GM18511 (cell line): ENCODE measurements around the gene MAX.

Source experiments
- ATAC-seq: cut with Tn5 transposase; IDR thresholded peaks from one replicate; pipeline ENCODE4 v1.9.1; 2021; ENCODE audit warnings: mild to moderate bottlenecking, moderate library complexity; ENCODE audit not compliant: unreplicated experiment

The MAX gene

DNA sequence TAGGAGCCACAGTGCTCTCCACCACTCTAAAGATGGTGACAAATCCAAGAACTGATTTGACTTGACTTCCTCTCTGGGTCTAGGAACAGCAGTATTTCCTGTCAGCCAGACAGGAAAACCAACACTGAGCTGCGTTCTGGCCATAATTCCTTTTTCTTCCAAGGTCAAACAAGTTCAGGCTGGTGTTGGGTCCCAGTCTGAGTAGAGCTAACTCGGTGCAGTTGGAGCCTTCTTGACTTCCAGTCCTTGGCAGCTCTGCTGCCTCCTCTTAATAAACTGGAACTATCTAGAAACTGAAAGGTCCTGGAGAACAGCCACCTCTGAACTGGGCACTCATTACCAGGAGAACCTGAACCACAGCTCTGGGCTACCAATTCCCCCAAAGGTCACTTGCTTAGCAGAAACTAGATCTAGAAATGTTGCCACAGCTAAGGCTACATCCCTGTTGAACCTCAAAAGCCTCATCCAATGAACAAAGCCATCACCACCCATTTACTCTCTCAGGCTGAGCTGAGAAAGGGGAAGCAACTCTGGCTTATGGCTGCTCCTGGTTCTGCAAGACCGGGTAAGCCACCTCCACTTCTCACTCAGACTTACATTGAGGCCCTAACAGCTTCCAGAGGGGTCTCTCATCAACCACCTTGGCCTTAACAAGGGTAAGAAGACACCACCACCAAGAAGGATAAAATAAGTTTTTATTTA, 27.7 kb downstream of the MAX start:
- ATAC-seq = no peak

DNA sequence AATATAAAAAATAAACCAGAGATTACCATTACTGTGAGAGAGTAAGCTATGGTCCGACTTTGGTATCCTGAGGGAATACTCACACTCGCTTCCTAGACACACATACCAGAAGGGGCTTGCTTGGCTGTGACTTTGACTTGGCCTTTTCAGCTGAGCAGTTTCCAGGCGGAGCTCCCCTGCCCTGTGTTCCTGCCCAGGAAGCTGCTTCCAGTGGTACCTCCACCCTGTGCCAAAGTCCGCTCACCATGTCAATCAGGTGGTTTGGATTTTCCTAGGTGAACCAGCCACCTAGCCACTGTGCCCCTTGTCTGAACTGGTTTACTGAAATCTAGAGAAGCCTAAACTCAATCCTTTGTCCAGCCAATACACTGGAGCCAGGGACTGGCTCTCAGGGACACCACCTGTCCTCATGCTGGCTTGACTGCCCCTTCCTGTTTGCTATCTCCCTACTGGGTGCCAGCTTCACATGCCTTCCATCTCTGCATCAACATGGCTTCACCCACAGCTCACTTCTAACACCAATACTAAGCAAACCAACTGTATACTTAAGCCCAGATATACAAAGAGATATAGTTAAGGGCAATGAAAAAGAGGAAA, 28.6 kb downstream of the MAX start:
- ATAC-seq = no peak

DNA sequence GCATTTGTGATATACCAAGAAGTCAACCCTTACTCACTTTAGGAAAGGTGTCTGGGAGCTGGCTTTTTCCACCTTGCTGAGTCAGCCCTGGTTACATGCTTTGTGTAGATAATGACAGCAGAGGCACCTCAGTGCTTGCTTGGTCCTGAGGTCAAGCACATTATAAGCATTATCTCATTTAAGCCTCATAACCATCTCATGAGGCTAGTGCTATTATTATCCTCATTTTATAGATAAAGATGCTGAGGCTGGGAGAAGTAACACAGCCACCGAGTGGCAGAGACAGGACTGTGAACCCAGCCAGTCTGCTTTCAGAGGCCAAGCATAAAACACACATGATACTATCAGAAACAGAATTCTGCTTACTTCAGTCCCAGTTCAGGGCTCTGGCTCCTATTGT, 29.4 kb downstream of the MAX start:
- ATAC-seq = no peak

DNA sequence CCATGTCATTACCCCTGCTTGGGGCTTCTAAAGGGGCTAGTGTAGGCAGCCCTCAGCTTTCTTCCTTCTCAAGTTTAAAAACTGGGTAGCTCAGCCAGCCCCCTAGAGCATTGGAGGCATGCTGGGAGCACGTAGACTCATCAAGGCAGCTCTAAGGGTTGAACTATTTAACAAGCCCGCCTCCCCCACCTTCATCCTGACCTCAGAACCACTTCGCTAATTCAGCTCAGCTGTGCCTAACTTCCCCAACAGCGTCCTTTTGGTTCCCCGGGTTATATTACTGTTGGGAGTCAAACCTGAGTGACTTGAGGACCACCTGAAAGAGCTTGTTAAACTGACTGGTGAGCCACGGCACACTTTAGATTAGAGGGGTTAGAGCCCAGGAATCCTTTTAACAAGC, 30.1 kb downstream of the MAX start:
- ATAC-seq = no peak

DNA sequence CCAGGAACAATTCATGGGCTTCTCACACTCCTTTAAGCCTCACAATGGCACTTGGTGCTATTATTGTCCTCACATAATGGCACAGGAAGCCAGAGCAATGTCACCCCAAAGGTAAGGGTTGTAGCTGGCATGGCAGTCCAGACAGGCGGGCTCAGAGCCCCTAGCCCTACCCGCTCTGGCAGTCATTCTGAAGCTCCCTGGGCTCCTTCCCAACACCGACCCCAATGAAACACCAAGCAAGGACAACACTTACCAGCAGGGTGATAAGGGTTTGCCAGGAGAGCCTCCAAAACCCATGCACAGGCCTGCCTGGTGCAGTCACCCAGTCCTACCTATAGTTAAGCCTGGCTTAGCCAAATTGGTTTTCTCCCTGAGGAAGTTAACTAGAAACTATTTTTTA, 30.8 kb downstream of the MAX start:
- no peak for ATAC-seq

DNA sequence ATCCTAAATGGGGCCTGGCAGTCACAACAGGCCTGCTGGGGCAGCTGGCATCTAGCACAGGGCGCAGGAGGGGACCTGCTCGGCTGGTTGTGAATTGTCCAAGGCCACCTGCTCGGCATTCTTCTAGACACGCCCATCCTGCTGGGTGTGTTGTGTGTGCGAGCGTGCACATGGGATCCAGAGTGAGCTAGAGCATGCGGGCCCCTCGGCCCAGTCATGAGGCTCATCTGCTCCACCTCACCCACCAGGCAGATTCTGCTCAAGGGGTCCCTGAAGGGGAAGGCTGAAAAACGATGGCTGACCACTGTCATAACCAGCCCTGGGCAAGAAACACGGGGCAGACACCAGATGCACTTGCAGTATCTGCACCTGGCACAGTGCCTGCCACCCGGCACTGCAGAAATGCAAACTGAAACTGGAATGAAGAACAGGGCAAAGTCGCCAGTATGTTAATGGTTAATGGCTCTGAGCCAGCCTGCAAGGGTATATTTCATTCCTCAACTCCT, 31.8 kb downstream of the MAX start:
- ATAC-seq = peak; percentile 79

DNA sequence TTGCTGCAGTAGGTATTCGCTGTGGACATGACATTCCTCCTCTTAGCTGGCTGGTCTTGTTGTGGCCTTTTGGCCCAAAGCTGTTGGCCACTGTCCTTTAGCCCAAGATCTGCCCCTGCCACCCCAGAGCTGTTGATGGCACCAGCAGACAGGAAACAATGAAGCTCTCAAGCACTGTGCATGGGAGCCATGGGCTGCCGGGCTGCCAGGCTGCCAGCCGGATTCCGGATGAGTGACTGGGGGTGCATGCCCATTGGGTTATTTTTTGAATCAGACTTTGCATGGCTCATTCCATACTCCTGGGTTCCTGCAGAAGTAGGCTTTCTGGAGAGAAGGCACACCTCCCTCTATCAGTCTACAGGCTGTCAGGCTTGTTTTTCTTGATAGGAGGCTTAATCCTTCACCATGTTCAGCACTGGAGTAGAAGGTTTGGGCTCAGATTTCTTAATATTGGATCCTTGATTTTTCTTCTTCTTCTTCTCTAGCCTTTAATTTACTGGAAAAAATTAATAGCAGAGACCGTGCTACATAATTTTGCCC, 32.4 kb downstream of the MAX start:
- no peak for ATAC-seq

DNA sequence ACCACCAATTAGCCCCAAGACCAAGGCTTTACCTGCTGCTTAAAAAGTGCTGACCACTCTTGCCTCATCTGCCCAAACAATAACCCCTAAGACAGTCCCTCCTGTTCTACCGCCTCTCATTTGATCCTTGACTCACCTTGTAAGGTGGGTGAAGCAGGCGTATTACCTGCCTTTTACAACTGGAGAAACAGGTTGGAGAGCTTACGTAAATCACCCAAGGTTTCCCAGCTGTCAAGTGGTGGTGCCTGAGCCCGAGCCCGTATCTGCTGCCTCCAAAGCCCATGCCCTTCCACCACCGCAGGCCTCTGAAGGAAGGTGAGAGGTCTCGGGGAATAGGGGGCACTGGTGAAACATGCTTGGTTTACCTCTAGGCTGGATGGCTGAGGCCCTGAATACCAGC, 36.6 kb downstream of the MAX start:
- ATAC-seq = no peak

DNA sequence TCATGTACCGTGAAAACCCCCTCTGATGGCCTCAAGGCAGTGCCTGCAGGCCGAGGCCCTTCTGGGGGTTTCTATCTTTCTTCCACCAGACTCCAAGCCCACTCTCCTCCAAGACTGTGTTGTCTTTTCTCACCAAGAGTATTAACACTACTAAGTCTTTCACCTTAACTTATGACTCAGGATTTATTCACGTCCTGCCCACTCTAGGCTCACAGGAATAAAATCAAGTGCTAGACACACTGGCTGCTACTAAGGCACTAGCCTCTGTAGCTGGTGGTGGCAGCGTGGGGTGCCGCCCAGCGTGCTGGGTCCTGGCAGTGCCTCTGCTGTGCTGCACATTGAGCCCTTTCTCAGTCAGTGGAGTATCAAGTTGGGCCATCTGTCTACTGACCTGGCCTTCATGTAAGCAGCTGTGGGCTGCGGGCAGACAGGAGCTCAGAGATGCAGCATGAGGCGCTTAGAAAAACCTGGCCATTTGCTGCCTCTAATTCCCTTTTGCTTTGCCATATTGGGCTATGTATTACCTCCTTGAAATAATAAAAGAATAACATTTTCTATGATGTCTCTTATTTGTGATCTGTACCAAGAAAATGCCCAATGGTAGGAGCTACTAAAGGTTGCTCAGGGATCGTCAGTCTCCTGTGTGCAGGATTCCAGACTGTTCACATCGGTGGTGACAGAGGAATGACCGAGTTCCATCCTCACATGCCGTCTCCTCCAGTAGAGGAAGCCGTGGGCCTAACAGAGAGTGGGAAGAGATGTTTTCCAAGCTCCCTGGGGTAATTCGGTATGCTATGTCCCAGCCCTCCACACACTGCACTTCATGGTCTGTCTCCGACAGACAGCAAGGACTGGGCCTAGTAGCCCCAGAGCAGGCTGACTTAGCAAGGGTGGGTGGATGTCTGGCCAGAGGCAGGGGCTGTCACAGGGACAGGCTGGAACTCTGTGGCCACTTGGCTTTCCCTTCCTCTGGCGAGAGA, 39.9 kb downstream of the MAX start:
- no peak for ATAC-seq

DNA sequence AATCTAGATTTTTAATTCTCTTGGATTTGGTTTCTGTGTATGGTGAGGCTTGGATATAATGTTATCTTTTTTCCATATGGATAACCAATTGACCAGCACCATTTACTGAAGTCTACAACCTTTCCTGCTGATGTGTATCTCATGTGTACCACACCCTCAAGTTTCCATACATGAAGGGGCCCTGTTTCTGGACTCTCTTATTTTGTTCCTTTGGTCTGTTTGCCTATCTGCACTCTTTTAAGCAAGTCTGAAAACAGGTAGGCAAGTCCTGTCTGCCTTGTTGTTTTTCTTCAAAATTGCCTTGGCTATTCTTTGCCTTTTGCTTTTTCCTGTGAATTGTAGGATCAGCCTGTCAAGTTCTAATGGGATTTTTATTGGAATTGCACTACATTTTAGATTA, 44.6 kb downstream of the MAX start:
- ATAC-seq = no peak

DNA sequence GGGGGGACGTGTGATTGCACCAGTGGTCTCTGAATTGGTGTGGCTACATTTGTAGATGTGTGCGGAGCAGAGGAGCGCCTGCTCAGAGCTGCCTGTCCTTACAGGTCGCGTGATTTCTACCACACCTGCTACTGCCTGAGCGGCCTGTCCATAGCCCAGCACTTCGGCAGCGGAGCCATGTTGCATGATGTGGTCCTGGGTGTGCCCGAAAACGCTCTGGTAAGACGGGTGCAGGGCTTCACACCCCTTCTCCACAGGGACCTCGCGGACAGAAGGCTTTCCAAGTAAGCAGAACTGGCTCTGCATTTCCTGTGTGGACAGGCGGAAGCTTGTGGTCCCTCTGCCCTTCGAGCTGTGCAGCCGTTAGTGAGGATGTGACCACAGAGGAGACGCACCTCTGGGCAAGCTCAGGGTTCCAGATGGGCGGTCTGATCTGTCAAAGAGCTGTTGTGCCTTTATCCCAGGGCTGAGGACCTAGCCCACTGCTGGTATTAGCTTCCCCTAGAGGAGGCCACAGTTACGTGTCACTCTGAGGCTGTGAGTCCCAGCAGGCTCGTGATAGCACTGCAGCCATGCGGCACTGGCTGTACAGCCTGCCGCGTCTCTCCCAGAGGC, 47.7 kb downstream of the MAX start:
- ATAC-seq = no peak

DNA sequence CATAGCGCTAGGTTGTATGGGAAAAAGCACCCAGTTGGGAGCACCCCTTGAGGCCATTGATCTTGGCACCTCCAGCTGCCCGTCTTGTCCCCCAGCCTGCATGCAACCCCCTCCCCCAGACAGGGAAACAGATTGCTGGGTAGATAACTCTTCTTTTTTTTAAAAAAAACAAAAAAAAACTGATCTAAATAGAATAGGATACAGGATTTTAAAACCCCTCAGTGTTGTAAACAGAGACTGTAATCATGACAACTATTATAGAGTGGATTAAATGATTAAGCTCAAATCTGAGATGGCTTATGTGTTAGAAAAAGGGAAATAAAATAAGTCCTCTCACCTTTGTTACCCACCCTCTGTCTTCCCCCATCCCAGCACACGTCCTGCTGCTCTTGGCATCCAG, 48.9 kb downstream of the MAX start:
- ATAC-seq = no peak

DNA sequence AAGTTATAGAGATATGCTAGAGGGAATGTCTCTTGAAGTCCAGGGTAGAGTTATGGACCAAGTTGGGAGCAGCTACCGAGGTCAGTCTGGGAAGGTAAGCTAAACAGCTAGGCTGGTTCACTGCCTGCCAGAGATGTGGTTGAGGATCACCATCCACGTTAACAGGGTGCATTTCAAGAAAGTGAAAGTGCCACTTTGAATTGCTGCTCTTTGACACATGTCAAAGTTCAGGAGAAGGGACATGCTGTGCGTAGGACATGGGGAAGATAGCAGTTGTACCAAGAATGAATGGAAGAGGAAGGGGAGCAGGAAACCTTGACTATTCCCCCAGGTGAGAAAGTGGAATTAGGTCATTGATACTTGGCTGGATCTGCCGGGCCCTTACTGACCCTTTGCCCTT, 49.5 kb downstream of the MAX start:
- no peak for ATAC-seq

DNA sequence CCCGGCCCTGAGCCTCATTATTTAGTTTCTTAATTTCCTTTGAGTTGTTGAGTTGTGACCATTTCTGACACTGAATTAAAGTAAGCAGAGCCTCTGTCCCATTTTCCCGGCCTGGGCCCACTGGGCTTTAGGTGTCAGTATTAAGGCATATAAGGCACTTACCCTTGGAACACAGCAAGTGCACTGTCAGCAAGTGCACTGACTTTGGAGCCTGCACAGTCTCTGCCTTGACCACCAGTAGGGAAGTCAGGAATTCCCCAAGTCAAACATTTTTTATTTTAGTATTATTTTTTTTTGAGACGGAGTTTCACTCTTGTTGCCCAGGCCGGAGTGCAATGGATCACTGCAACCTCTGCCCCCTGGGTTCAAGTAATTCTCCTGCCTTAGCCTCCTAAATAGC, 56.6 kb downstream of the MAX start:
- no peak for ATAC-seq

DNA sequence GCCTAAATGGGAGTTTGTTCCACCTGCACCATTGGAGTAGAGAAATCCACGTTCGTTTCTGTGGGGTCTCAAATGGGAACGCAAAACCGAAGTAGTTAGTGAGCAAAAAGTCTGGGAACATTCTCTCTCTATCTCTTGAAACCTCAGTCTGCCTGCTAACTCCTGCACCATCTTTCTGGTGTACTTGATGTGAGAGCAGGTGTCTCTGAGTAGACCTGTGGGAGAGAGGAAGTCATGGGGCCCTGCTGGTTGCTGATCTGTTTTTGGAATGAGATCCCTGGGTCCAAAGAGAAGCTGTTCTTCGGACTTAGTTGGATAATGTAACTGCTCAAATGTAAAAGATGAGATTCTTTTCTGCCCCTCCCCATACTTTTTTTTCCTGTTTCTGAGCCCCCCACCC, 57.3 kb downstream of the MAX start:
- no peak for ATAC-seq

DNA sequence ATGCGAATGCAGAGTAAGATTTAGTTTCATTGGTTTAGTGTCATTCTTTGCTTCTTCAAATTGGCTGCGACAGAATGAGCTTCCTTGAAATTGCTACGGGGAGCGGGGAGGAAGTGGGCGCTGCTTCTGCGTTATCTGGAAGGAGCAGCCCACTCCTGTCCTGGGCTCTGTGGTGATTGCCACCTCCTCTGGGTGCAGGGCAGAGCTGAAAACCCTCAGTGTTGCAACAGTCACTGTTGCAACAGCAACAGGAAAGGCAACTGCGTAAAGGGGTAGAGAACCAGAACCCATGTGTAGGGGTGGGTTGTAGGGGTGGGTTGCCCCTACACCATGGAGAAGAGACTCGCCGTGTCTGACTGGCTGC, 57.7 kb downstream of the MAX start:
- ATAC-seq = no peak

DNA sequence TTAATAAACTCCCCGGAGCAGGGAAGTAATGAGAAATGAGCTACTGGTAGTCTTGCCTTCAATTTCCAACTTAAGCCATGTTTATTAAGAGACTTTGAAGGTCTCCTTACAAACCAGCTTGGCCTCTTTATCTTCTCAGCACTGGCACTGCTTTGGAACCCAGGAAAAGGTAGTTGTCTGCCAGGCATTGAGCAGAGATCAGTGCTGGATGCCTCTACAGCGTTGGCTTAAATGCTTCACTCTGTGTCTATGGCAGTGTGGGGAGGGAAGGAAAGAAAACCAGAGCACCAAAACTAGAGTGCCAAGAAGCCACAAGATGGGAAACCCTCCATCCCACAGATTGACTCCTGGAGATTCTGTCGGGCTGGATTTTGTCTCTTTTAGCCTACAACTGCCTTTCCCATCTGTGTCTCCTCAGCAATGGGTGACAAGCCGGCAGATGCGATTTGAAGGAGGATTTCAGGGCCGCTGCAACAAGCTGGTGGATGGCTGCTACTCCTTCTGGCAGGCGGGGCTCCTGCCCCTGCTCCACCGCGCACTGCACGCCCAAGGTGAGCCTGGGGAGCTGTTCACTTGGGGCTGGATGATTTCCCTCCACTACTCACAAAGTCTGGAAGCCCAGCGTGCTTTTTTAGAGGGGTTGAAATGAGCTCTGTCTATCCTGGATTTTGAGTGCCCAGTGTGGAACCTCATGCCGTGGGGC, 58.3 kb downstream of the MAX start:
- no peak for ATAC-seq

DNA sequence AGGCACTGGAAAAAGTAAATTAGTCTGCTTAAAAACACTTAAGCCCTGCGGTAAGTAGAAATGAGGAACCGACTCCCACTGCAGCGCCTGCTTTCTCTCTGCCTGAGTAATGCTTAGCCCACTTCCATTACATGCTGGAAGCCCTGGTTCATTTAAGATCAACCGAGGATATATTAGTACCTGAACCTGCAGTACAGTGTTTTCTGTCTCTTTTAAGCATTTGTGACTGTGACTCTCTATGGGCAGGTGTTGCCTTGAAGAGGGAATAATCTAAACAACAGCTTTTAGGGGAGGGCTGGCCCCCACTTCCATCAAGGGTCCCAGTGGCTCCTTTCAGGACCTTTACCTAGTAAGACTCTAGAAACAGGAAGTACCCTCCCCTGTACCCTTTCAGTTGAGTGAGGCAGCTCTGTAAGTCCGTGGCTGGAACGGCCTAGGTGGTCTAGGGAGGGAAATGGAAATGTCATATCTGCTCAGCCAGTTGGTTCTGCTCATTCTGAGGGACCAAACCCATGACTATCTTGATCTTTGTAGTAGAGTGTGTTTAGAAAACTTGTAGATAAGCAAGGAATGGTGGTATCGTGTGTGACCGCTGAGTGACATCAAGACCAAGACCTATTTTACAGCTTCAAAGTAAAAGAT, 59.5 kb downstream of the MAX start:
- ATAC-seq = peak; percentile 88

DNA sequence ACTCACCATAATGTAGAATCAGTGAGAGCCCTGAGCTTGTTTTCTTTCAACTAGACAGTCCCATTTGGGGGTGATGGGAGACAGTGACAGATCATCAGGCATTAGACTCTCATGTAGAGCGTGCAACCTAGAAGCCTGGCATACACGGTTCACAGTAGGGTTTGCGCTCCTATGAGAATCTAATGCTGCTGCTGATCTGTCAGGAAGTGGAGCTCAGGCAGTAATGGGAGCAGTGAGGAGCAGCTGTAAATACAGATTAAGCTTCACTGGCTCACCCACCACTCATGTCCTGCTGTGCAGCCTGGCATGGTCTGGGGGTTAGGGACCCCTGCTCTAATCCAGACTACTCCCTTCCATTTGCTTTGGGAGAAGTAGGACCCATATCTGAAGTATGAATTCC, 60.0 kb downstream of the MAX start:
- peak; percentile 20 for ATAC-seq

DNA sequence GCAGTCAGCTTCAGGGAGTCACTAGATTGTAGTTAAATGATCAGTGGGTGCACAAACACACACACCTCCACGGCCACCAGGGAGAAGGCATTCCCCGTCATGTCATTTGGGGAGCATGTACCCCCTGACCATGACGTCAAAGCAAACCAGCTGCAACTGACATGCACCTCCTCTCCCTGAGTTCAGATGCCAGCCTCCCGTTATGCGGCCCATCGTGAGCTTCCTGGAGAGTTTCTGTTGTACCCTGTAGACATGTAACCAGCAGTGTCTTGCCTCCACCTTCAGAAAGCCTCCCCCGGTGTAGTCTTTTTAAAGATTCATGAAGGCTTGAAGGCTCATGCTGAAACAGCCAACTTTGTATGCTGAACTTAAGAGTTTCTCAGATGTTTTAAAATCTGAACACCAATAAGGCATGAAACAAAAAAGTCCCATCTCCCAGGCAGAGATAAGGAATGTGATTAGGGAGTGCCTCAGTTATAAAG, 60.8 kb downstream of the MAX start:
- no peak for ATAC-seq
